Endothelial cell (in vitro differentiated cells): ENCODE data around the gene DIP2A. TPM values are rescaled to one million over a fixed set of nuclear protein-coding genes. Genes with fewer than 3 reads are reported as not detected.

Experiments
- DNase-seq: peaks from one replicate; pipeline ENCODE4 v3.0.0; 2021; ENCODE audit warnings: low spot score
- H3K27ac Mint-ChIP-seq: one replicate; pipeline ENCODE4 v1.8.0; 2021; ENCODE audit warnings: mixed read lengths, inconsistent platforms; ENCODE audit not compliant: unreplicated experiment
- H3K27me3 Mint-ChIP-seq: one replicate; pipeline ENCODE4 v1.8.0; 2021; ENCODE audit warnings: mild to moderate bottlenecking, moderate library complexity, mixed read lengths, inconsistent platforms; ENCODE audit not compliant: unreplicated experiment
- H3K36me3 Mint-ChIP-seq: one replicate; pipeline ENCODE4 v1.8.0; 2021; ENCODE audit warnings: mild to moderate bottlenecking, low read depth, mixed read lengths, inconsistent platforms; ENCODE audit not compliant: unreplicated experiment
- H3K4me1 Mint-ChIP-seq: one replicate; pipeline ENCODE4 v1.8.0; 2021; ENCODE audit warnings: mild to moderate bottlenecking, mixed read lengths, inconsistent platforms; ENCODE audit not compliant: unreplicated experiment
- H3K4me3 Mint-ChIP-seq: one replicate; pipeline ENCODE4 v1.8.0; 2021; ENCODE audit warnings: mild to moderate bottlenecking, mixed read lengths, inconsistent platforms; ENCODE audit not compliant: unreplicated experiment
- H3K9me3 Mint-ChIP-seq: one replicate; pipeline ENCODE4 v1.8.0; 2021; ENCODE audit warnings: mixed read lengths, inconsistent platforms; ENCODE audit not compliant: unreplicated experiment
- total RNA-seq: library from RNA; stranded (reverse); fragmentation: NEBNext Ultra II Directional; extraction: Animal tissue kit (Norgen Biotek cat#: 25700); gene quantifications from one replicate; pipeline ENCODE4 v1.2.1, GENCODE V29; 2021; ENCODE audit not compliant: unreplicated experiment
- TF ChIP-seq, protein P1 (sequence below): fragments of 200-600 bp; sonication (generic); IDR thresholded peaks from one replicate; pipeline ENCODE4 v1.5.0; 2021; ENCODE audit warnings: antibody characterized with exemption; ENCODE audit not compliant: unreplicated experiment

The DIP2A gene
- total RNA-seq, 1 donor from 2014 or later = 80.2 TPM

DNA sequence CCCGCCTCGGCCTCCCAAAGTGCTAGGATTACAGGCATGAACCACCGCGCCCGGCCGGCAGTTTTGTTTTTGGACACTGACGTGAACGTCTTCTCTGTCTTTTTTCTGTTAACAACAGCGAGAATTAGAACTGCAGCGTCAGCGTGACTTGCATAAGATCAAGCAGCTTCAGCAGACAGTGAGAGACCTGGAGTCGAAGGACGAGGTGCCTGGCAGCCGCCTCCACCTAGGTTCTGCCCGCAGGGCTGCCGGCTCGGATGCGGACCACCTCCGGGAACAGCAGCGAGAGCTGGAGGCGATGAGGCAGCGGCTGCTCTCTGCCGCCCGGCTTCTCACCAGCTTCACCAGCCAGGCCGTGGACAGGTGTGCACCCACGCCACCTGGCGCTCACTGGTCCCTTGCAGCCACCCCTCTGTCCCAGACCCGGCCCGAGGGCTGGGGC lies 22.9 kb upstream of the DIP2A start:
- peaks cover 3% of the 10 kb centered on the region for H3K27me3 Mint-ChIP-seq
- H3K36me3 Mint-ChIP-seq = peaks cover 44% of the 10 kb centered on the region
- TF ChIP-seq, protein P1, sequence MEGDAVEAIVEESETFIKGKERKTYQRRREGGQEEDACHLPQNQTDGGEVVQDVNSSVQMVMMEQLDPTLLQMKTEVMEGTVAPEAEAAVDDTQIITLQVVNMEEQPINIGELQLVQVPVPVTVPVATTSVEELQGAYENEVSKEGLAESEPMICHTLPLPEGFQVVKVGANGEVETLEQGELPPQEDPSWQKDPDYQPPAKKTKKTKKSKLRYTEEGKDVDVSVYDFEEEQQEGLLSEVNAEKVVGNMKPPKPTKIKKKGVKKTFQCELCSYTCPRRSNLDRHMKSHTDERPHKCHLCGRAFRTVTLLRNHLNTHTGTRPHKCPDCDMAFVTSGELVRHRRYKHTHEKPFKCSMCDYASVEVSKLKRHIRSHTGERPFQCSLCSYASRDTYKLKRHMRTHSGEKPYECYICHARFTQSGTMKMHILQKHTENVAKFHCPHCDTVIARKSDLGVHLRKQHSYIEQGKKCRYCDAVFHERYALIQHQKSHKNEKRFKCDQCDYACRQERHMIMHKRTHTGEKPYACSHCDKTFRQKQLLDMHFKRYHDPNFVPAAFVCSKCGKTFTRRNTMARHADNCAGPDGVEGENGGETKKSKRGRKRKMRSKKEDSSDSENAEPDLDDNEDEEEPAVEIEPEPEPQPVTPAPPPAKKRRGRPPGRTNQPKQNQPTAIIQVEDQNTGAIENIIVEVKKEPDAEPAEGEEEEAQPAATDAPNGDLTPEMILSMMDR = no peak
- no peaks in the 10 kb centered on the region for H3K4me1 Mint-ChIP-seq
- no peak overlapping the region for H3K4me3 Mint-ChIP-seq
- no peak overlapping the region for H3K27ac Mint-ChIP-seq
- DNase-seq = no peak
- no peaks in the 10 kb centered on the region for H3K9me3 Mint-ChIP-seq

GRCh38 chr21:46436621-46437020 lies 22.1 kb upstream of the DIP2A start:
- peaks cover 42% of the 10 kb centered on the region for H3K36me3 Mint-ChIP-seq
- no peak for DNase-seq
- TF ChIP-seq, protein P1 = no peak
- H3K27ac Mint-ChIP-seq = no peak overlapping the region
- no peak overlapping the region for H3K4me3 Mint-ChIP-seq
- H3K9me3 Mint-ChIP-seq = no peaks in the 10 kb centered on the region
- H3K4me1 Mint-ChIP-seq = no peaks in the 10 kb centered on the region
- peaks cover 3% of the 10 kb centered on the region for H3K27me3 Mint-ChIP-seq

GRCh38 chr21:46437096-46437498 lies 21.6 kb upstream of the DIP2A start:
- Mint-ChIP-seq H3K4me1 (no peaks in the 10 kb centered on the region), H3K4me3 (no peak overlapping the region), H3K36me3 (peaks cover 37% of the 10 kb centered on the region), H3K27me3 (peaks cover 3% of the 10 kb centered on the region), H3K27ac (no peak overlapping the region), H3K9me3 (no peaks in the 10 kb centered on the region)
- TF ChIP-seq, protein P1 = no peak
- no peak for DNase-seq

- Mint-ChIP-seq H3K9me3 (no peaks in the 10 kb centered on the region), H3K4me1 (no peaks in the 10 kb centered on the region), H3K4me3 (no peak overlapping the region), H3K27me3 (no peaks in the 10 kb centered on the region), H3K36me3 (peaks cover 37% of the 10 kb centered on the region), H3K27ac (no peak overlapping the region)
- TF ChIP-seq, protein P1 = no peak
- no peak for DNase-seq
Observed at GRCh38 chr21:46437511-46437910, 21.2 kb upstream of the DIP2A start.

- H3K36me3 Mint-ChIP-seq = peaks cover 41% of the 10 kb centered on the region
- H3K4me3 Mint-ChIP-seq = no peak overlapping the region
- TF ChIP-seq, protein P1 = no peak
- H3K27ac Mint-ChIP-seq = no peak overlapping the region
- H3K9me3 Mint-ChIP-seq = no peaks in the 10 kb centered on the region
- DNase-seq = no peak
- no peaks in the 10 kb centered on the region for H3K27me3 Mint-ChIP-seq
- H3K4me1 Mint-ChIP-seq = no peaks in the 10 kb centered on the region
Observed at GRCh38 chr21:46438241-46438640, 20.4 kb upstream of the DIP2A start.
